Umbilical cord (tissue), 2 donors: ENCODE results near the gene NLGN3. TPM values are rescaled to one million over a fixed set of nuclear protein-coding genes. Genes with fewer than 3 reads are reported as not detected.

Source experiments
- DNase-seq: peaks from one replicate; pipeline ENCODE4 v3.0.0-alpha.2; 2015; ENCODE audit warnings: low spot score
- total RNA-seq: library from RNA; depleted of rRNA; stranded (reverse); fragments of >200 nt; gene quantifications from one replicate; pipeline ENCODE4 v1.2.3, GENCODE V29; 2014; ENCODE audit warnings: low replicate concordance; ENCODE audit not compliant: insufficient read depth

The NLGN3 gene
- total RNA-seq, 1 donor from 2014 or later, result 6.7 TPM

DNA sequence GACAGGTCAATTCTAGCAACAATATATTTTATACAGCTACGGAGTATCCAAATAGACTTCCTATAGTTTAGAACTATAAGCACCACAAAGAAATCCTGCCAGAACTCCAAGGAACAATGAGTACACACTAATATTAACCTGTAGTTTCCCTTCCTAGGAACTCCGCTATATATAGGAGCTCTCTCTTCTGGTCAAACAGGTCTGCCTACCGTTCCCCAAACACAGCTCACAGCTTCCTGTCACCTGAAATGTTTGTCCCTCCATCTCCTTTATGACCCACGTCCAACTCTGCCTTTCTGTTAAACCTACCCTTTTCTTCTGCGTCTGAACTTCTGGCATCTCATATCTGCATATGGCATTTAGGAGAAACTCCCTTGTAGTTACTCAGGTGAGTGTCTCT, 67.9 kb downstream of the NLGN3 start:
- no peak for DNase-seq

DNA sequence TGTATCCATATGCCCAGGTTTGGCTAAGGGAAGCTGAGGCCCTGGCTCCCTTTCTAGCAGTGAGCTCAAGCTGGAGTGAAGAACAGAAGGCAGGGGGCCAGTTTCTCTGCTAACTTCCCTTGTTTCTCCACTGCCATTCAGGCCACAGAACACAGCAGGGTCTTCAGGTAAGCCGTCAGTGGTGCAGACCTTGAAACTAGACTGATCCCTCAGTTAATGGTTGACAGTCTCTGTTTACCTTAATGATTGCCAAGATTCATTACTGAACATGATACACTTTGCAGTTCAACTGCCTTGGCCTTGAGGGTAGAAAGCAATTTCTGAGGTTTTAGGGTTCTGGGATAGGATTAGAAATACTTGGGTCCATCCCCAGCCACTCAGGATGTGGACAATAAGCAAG, 69.5 kb downstream of the NLGN3 start:
- DNase-seq, result no peak

DNA sequence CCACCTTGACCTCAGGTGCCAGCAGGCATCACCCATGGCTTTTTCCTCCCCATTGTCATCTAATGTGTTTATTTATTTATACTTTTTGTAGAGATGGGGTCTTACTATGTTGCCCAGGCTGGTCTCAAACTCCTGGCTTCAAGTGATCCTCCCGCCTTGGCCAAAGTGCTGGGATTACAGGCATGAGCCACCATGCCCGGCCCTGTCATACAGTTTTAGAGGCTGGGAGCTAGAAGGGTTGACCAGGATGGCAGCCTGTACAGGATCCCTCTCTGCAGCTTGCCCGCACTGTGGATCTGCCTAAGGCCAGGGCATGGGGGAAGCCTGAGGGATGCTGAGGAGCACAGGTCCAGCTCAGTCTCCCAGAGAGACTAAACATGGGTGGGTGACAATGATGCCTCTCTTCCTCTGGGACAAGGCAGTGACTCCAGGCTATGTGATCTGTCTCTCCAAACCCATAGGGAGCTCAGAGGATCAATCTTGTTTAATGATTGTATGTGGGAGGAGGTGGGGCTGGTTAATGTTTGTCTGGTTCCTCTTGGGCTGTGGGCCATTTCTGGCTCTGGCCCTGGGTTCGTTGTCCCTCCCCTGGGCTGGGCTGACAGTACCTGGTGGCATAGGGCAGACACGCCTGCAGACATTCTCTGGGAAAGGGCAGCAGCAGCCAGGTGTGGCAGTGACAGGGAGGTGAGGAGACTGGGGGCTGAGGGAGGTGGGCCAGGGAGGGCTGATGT, 70.1 kb downstream of the NLGN3 start:
- DNase-seq, result no peak

DNA sequence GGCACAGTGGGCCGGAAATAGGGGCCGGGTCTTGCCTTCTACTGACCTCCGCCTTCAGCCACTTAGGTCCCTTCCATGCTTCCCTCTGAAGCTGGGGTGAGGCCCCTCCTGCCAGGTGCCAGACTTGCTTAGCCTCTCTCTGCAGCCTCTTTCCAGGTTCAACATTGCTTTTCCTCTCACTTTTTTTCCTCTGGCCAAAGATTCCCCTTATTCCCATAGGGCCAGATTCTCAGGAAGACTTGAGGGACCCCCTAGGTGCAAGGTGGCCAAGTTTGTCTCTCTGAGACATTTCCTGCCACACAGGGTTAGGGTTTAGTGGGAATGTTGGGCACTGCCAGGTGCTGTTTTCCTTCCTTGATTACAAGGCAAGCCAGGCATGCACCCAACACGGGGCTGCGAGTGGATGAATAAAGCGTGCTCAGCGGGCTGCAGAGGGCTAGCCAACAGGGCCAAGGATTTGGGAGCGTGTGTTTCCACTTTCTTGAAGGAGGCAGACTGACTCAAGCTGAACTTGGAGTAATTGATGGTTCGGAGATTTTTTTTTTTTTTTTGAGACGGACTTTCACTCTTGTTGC, 70.8 kb downstream of the NLGN3 start:
- DNase-seq, result no peak

DNA sequence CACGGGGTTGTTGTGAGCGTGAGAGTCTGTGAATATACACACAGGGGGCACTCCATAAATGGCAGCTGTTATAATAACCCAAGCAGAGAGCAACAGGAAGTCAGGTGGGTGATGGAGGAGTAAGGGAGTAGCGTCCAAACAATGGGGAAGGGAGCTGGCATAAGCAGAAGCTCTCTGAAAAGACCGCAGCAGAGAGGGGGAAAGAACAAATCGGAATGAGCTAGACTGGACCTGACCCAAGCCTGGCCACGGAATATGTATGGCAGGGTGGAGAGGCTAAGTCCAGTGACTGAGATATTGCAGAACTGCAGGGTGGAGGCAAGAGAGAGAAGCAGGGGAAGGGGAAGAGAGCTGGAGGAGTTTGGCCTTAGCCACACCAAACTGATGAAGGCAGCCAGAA, 71.8 kb downstream of the NLGN3 start:
- no peak for DNase-seq

DNA sequence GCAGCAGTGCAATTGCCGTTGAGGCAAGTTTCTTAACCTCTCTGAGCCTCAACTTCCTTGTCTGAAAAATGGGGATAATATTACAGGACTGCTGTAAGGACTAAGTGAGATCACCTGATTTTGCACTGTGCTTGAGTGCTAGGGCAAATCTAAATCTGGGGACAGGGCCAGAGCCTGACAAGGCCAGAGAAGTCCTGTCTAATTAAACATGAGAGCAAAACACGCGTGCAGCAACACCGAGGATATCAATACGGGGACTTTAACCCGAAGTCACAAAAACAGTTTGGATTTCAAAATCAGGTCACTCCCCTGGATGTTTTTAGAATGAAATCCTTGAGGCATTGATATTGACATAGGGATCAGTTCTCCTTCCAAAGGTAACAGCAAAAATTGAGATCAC, 72.7 kb downstream of the NLGN3 start:
- no peak for DNase-seq

Other genes starting within 250 kb of the NLGN3 start
- gene TEX11, start 236.1 kb upstream of the NLGN3 start, total RNA-seq, result not detected
- 0.24 TPM for gene SLC7A3, start 213.7 kb upstream of the NLGN3 start, total RNA-seq
- gene SNX12, start 76.5 kb upstream of the NLGN3 start, total RNA-seq, result 54.7 TPM
- 13.5 TPM for gene FOXO4, start 49.0 kb upstream of the NLGN3 start, total RNA-seq
- gene CXorf65, start 38.1 kb upstream of the NLGN3 start, total RNA-seq, result not detected
- gene IL2RG, start 33.3 kb upstream of the NLGN3 start, total RNA-seq, result 0.96 TPM
- 14.0 TPM for gene MED12, start 26.2 kb upstream of the NLGN3 start, total RNA-seq
- not detected for gene GJB1, start 78.4 kb downstream of the NLGN3 start, total RNA-seq
- gene ZMYM3, start 109.3 kb downstream of the NLGN3 start, total RNA-seq, result 14.2 TPM
- 245 TPM for gene NONO, start 138.8 kb downstream of the NLGN3 start, total RNA-seq
- gene ITGB1BP2, start 156.9 kb downstream of the NLGN3 start, total RNA-seq, result 33.2 TPM
- 88.6 TPM for gene TAF1, start 221.5 kb downstream of the NLGN3 start, total RNA-seq